ENCODE data around the gene LRIG2. TPM values are rescaled to one million over a fixed set of nuclear protein-coding genes. Genes with fewer than 3 reads are reported as not detected.

Gene LRIG2
- polyA plus RNA-seq, 3 donors: 0.93 to 12.7 (median 0.96) TPM

GRCh38 chr1:113029822-113030221 is 43.2 kb upstream of the LRIG2 start:
- H3K27me3 ChIP-seq (ENCODE audit: control insufficient read depth in 2 of 2, insufficient read depth in 2 of 2, low read length in 2 of 2): no peaks in the 10 kb centered on the region
- H3K9ac ChIP-seq (ENCODE audit: insufficient read depth, low read length, poor library complexity, severe bottlenecking): no peak overlapping the region
- no peaks in the 10 kb centered on the region for H3K36me3 Mint-ChIP-seq
- H3K4me2 ChIP-seq (replicated peaks; ENCODE audit: extremely low read depth, low read length, poor library complexity, severe bottlenecking): no peak overlapping the region
- peaks cover 0 to 3% (median 0%) of the 10 kb centered on the region in 3 donors for H3K27me3 Mint-ChIP-seq (ENCODE audit: low read depth in 3 of 3)
- H3K4me3 ChIP-seq (replicated peaks in 1 of 3; ENCODE audit: low read depth in 2 of 3, low read length in 3 of 3): no peak overlapping the region
- no CpG with 5 or more reads among the region's 1 CpG for WGBS (ENCODE audit: insufficient coverage)
- no peaks in the 10 kb centered on the region for H3K36me3 ChIP-seq (replicated peaks in 1 of 2; ENCODE audit: control insufficient read depth in 1 of 2, insufficient read depth in 2 of 2, low read length in 2 of 2)
- H3K79me2 ChIP-seq (ENCODE audit: insufficient read depth, low read length): no peaks in the 10 kb centered on the region
- H3K9me3 ChIP-seq (replicated peaks in 1 of 2; ENCODE audit: control insufficient read depth in 1 of 2, insufficient read depth in 1 of 2, low read length in 2 of 2): no peaks in the 10 kb centered on the region
- no peak overlapping the region for H3K27ac ChIP-seq (ENCODE audit: low read depth in 1 of 2, low read length in 2 of 2)
- H3K27ac Mint-ChIP-seq: no peak overlapping the region
- DNase-seq: no peak
- no peak overlapping the region for H2AFZ ChIP-seq (ENCODE audit: insufficient read depth, low read depth, low read length, poor library complexity, severe bottlenecking)
- H3K4me3 Mint-ChIP-seq: no peak overlapping the region
- no peaks in the 10 kb centered on the region for H3K9me3 Mint-ChIP-seq
- peaks cover 10% of the 10 kb centered on the region for H3K4me1 Mint-ChIP-seq
- intact Hi-C loops (cut with micrococcal nuclease): no loop called here
- no peak for TF ChIP-seq CTCF (IDR thresholded peaks at IDR 0.05)
- H3K4me1 ChIP-seq (ENCODE audit: control insufficient read depth in 1 of 2, insufficient read depth in 2 of 2, low read length in 2 of 2): no peaks in the 10 kb centered on the region
- no peaks in the 10 kb centered on the region for H4K20me1 ChIP-seq (ENCODE audit: insufficient read depth, low read length)

- no peak overlapping the region for H2AFZ ChIP-seq (ENCODE audit: insufficient read depth, low read depth, low read length, poor library complexity, severe bottlenecking)
- WGBS (ENCODE audit: insufficient coverage): 86% methylated on average over 2 of the region's 8 CpGs
- Mint-ChIP-seq H3K9me3 (no peaks in the 10 kb centered on the region), H3K4me3 (no peak overlapping the region), H3K27me3 (ENCODE audit: low read depth in 3 of 3) (peaks cover 0 to 3% (median 0%) of the 10 kb centered on the region in 3 donors), H3K27ac (peak overlapping the region in 1 of 7 donors; percentile 58), H3K36me3 (no peaks in the 10 kb centered on the region), H3K4me1 (peaks cover 10% of the 10 kb centered on the region)
- H3K9ac ChIP-seq (ENCODE audit: insufficient read depth, low read length, poor library complexity, severe bottlenecking): no peak overlapping the region
- H3K79me2 ChIP-seq (ENCODE audit: insufficient read depth, low read length): no peaks in the 10 kb centered on the region
- no peaks in the 10 kb centered on the region for H3K4me1 ChIP-seq (ENCODE audit: control insufficient read depth in 1 of 2, insufficient read depth in 2 of 2, low read length in 2 of 2)
- H3K4me2 ChIP-seq (replicated peaks; ENCODE audit: extremely low read depth, low read length, poor library complexity, severe bottlenecking): no peak overlapping the region
- H3K36me3 ChIP-seq (replicated peaks in 1 of 2; ENCODE audit: control insufficient read depth in 1 of 2, insufficient read depth in 2 of 2, low read length in 2 of 2): no peaks in the 10 kb centered on the region
- H3K27ac ChIP-seq (ENCODE audit: low read depth in 1 of 2, low read length in 2 of 2): no peak overlapping the region
- no peak for TF ChIP-seq CTCF (IDR thresholded peaks at IDR 0.05)
- intact Hi-C loops (cut with micrococcal nuclease): no loop called here
- no peak for DNase-seq
- no peaks in the 10 kb centered on the region for H3K27me3 ChIP-seq (ENCODE audit: control insufficient read depth in 2 of 2, insufficient read depth in 2 of 2, low read length in 2 of 2)
- H4K20me1 ChIP-seq (ENCODE audit: insufficient read depth, low read length): no peaks in the 10 kb centered on the region
- no peaks in the 10 kb centered on the region for H3K9me3 ChIP-seq (replicated peaks in 1 of 2; ENCODE audit: control insufficient read depth in 1 of 2, insufficient read depth in 1 of 2, low read length in 2 of 2)
- no peak overlapping the region for H3K4me3 ChIP-seq (replicated peaks in 1 of 3; ENCODE audit: low read depth in 2 of 3, low read length in 3 of 3)
Measured at GRCh38 chr1:113031171-113031933, 41.6 kb upstream of the LRIG2 start.

All from CD14-positive monocyte (primary cell).